Measurements from ENCODE around the gene TPCN2.

DNA sequence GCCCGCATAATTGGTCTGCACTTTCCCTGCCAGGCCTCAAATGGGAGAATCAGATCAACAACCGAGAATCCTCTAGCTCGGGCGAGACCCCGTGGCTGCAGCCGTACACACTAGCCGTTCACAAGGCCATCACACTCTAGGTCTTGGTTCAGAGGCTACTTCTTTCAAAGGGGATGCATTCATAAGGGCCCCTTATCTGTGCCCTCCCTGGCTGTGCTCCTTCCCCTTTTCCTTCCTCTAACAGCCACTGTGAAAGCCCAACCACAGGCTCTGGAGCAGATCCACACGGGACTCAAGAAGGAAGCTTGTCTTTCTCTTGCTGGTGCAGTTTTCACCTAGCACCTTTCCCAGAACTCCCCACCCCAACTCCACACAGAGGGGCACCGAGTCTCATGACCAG lies 131.5 kb downstream of the TPCN2 start:
- TF ChIP-seq POLR2AphosphoS5 (IDR thresholded peaks at IDR 0.05) (no peak), EZH2 (IDR thresholded peaks at IDR 0.05; ENCODE audit: borderline replicate concordance, insufficient read depth, low read length, poor library complexity, severe bottlenecking) (no peak), REST (IDR thresholded peaks at IDR 0.05; ENCODE audit: borderline replicate concordance) (no peak), EP300 (conservative IDR thresholded peaks at IDR 0.05; ENCODE audit: poor library complexity, severe bottlenecking) (no peak), RAD21 (conservative IDR thresholded peaks at IDR 0.05) (no peak), TAF1 (IDR thresholded peaks at IDR 0.05; ENCODE audit: low read depth) (no peak), MXI1 (conservative IDR thresholded peaks at IDR 0.05; ENCODE audit: poor library complexity, severe bottlenecking) (no peak)
- TF ChIP-seq, protein P1, sequence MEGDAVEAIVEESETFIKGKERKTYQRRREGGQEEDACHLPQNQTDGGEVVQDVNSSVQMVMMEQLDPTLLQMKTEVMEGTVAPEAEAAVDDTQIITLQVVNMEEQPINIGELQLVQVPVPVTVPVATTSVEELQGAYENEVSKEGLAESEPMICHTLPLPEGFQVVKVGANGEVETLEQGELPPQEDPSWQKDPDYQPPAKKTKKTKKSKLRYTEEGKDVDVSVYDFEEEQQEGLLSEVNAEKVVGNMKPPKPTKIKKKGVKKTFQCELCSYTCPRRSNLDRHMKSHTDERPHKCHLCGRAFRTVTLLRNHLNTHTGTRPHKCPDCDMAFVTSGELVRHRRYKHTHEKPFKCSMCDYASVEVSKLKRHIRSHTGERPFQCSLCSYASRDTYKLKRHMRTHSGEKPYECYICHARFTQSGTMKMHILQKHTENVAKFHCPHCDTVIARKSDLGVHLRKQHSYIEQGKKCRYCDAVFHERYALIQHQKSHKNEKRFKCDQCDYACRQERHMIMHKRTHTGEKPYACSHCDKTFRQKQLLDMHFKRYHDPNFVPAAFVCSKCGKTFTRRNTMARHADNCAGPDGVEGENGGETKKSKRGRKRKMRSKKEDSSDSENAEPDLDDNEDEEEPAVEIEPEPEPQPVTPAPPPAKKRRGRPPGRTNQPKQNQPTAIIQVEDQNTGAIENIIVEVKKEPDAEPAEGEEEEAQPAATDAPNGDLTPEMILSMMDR (IDR thresholded peaks at IDR 0.05; ENCODE audit: poor library complexity, severe bottlenecking), result no peak

Measured in neural cell (in vitro differentiated cells).